Measurements from ENCODE around the gene THSD1.
"Not testable (repeated sequence)": the region's sequence is repeated elsewhere in the genome, so short reads cannot be mapped to it uniquely, and the experiment has no call there.

- TF ChIP-seq POLR2AphosphoS5 (IDR thresholded peaks at IDR 0.05; ENCODE audit: low read depth, low read length); TAF1 (IDR thresholded peaks at IDR 0.05; ENCODE audit: borderline replicate concordance, low read depth, low read length): not testable (repeated sequence)
Observed at GRCh38 chr13:52362169-52362887, 43.6 kb downstream of the THSD1 start.
